Measurements from ENCODE around the gene FOXO1. TPM values are rescaled to one million over a fixed set of nuclear protein-coding genes. Genes with fewer than 3 reads are reported as not detected.
A peak's percentile ranks its signal among the peaks of the same experiment; 100 is the strongest.

The FOXO1 gene
- total RNA-seq, 2 experiments from 2014 or later = 29.2 to 42.1 TPM

DNA sequence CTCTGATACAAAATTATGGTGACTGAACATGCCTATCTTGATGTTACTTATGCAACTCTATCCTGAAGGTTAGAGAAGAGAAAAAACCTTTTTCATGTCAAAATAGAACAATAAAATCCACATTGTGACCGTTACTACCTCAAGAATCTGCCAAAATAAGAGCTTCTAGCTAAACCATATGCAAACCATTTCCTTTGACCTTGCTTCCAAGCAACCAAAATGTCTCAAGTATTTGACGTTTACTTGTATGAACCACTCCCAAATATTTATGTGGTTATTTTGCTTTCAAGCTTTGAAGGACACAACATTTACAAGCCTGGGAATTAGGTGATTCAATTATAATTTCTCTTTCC, 13.9 kb downstream of the FOXO1 start:
- peaks cover 97% of the 10 kb centered on the region for H3K4me1 ChIP-seq (ENCODE audit: insufficient read depth, low read length, poor library complexity, severe bottlenecking)
- intact Hi-C loops (cut with micrococcal nuclease; ENCODE audit: unreplicated experiment) = loop anchor here (1.0 to 5.0 kb wide), 5 partner anchors 11 to 525 kb away; no protein-coding TSS in a partner anchor

DNA sequence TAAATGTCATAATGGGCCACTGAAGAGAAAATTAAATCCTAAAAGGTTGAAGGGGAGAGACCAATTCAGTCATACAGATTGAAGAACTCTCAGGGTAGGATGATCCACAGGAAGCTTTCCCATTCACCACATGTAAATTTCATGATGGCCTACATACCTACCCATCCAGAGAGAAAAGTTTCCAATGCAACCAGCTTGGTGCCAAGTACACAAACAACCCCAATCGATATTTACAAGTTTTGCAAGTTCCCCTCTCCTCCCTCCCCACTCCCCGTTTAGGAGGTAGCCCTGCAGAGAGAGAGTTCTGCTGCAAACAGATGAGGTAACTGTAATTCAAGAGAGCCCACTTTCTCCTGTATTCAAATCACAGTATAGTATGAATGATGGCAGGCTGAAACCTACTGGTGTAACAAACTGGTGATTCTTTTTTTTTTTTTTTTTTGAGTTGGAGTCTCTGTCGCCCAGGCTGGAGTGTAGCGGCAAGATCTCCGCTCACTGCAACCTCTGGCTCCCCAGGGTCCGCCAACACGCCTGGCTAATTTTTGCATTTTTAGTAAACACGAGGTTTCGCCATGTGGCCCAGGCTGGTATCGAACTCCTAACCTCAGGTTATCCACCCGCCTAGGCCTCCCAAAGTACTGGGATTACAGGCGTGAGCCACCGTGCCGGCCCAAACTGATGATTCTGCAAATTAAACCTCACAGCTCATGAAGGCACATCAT, 14.4 kb downstream of the FOXO1 start:
- DNase-seq (ENCODE audit: low spot score) = peak; percentile 69
- no peaks in the 10 kb centered on the region for H3K9me2 ChIP-seq (ENCODE audit: insufficient read depth, low read length)
- TF ChIP-seq EZH2phosphoT487 (IDR thresholded peaks at IDR 0.05; ENCODE audit: borderline replicate concordance, low read depth, low read length) (no peak), CTCF (conservative IDR thresholded peaks at IDR 0.05; ENCODE audit: low read length) (0 out of 2 replicates have a peak, but pooled peaks have one; percentile 28)
- H4K20me1 ChIP-seq (ENCODE audit: insufficient read depth, low read length) = peaks cover 5% of the 10 kb centered on the region; the same call in 1 of the 2 replicates
- H3K4me1 ChIP-seq (ENCODE audit: insufficient read depth, low read length, poor library complexity, severe bottlenecking) = peaks cover 97% of the 10 kb centered on the region
- peaks cover 18% of the 10 kb centered on the region for H3K36me3 ChIP-seq (ENCODE audit: insufficient read depth, low read length)
- BruUV-seq (replicated peaks) = no TSS peak
- intact Hi-C loops (cut with micrococcal nuclease; ENCODE audit: unreplicated experiment) = loop anchor here (1.0 to 5.0 kb wide), 5 partner anchors 11 to 525 kb away; no protein-coding TSS in a partner anchor
- ChIA-PET POLR2A (interaction anchor here (0.6 to 2.4 kb wide), 11 partner anchors 10 to 430 kb away, joined by 3 to 18 read pairs (median 4); no protein-coding TSS in a partner anchor), CTCF (ENCODE audit: unreplicated experiment) (no interaction called here)
- no peaks in the 10 kb centered on the region; the same call in 1 of the 2 replicates for H3K9me3 ChIP-seq (ENCODE audit: low read length)
- peak overlapping the region; percentile 64 for H3K4me3 ChIP-seq (ENCODE audit: low read depth, low read length, poor library complexity, severe bottlenecking)
- H3K79me2 ChIP-seq (ENCODE audit: insufficient read depth, low read depth, low read length) = peaks cover 100% of the 10 kb centered on the region
- H3K27ac ChIP-seq (ENCODE audit: low read depth, low read length, poor library complexity, severe bottlenecking) = peak overlapping the region; percentile 96
- peak overlapping the region; percentile 81 for H3K4me2 ChIP-seq (ENCODE audit: low read length)
- peak overlapping the region; percentile 3; the same call in 1 of the 2 replicates for H2AFZ ChIP-seq (ENCODE audit: low read length)

More for the DNA sequence above, 13.9 kb downstream of the FOXO1 start:
- ChIA-PET CTCF (ENCODE audit: unreplicated experiment) (interaction anchor here (1.0 to 1.2 kb wide), 4 partner anchors 9 to 165 kb away, joined by 3 to 4 read pairs (median 3); no protein-coding TSS in a partner anchor), POLR2A (interaction anchor here (0.6 to 2.4 kb wide), 11 partner anchors 10 to 429 kb away, joined by 3 to 18 read pairs (median 5); no protein-coding TSS in a partner anchor)
- Histone ChIP-seq H3K4me3 (ENCODE audit: low read depth, low read length, poor library complexity, severe bottlenecking) (peak overlapping the region; percentile 64), H2AFZ (ENCODE audit: low read length) (peak overlapping the region; percentile 3; the same call in 1 of the 2 replicates), H3K9me2 (ENCODE audit: insufficient read depth, low read length) (no peaks in the 10 kb centered on the region), H3K79me2 (ENCODE audit: insufficient read depth, low read depth, low read length) (peaks cover 100% of the 10 kb centered on the region), H3K9me3 (ENCODE audit: low read length) (peaks cover 1% of the 10 kb centered on the region; the same call in 1 of the 2 replicates), H3K27ac (ENCODE audit: low read depth, low read length, poor library complexity, severe bottlenecking) (peak overlapping the region; percentile 96), H3K36me3 (ENCODE audit: insufficient read depth, low read length) (peaks cover 24% of the 10 kb centered on the region), H3K4me2 (ENCODE audit: low read length) (peak overlapping the region; percentile 81), H4K20me1 (ENCODE audit: insufficient read depth, low read length) (peaks cover 5% of the 10 kb centered on the region; the same call in 1 of the 2 replicates)
- DNase-seq (ENCODE audit: low spot score) = peak; percentile 77
- TF ChIP-seq CTCF (conservative IDR thresholded peaks at IDR 0.05; ENCODE audit: low read length) = no peak
- BruUV-seq (replicated peaks) = no TSS peak
